ENCODE measurements around the gene ECE1.

DNA sequence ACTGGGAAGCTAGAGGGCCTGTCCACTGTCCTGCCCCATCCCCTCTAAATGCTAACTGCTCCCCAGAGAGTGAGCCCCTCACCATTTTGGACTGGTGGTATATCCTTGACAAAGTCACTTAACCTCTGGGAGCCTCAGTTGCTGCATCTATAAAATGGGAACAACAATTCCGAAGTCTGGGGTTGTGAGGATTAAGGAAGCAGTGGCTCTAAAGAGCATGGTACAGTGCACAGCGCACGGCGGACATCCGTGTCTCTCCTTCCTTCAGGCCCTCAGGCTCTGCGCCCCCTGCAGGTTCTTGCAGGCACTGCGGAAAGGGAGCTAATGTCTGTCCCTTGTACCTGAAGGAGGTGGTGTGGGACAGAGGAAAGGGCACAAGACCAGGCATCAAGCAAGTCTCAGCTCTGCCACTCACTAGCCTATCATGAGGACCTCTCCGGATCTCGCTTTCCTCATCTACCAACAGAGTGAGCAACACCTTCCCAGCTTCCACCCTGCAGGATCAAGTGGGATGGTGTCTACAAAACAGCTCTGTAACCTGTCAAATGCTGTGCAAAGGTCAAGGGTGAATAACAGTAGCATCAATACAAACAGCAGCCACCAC lies 20.1 kb downstream of the ECE1 start:
- TF ChIP-seq, protein P1, sequence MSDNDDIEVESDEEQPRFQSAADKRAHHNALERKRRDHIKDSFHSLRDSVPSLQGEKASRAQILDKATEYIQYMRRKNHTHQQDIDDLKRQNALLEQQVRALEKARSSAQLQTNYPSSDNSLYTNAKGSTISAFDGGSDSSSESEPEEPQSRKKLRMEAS (IDR thresholded peaks at IDR 0.05; ENCODE audit: insufficient read depth, insufficient read length): no peak
- TF ChIP-seq CTCF (IDR thresholded peaks at IDR 0.05; ENCODE audit: extremely low read depth in 1 of 2, insufficient read depth in 1 of 2, low read depth in 1 of 2, low read length in 2 of 2) (peak; percentile 98), POLR2A (IDR thresholded peaks at IDR 0.05; ENCODE audit: low read depth, low read length) (no peak), MYC (IDR thresholded peaks at IDR 0.05; ENCODE audit: low read depth, low read length) (no peak), EZH2 (IDR thresholded peaks at IDR 0.05; ENCODE audit: borderline replicate concordance, low read depth, low read length, severe bottlenecking) (no peak)
